GM19035 (cell line): ENCODE measurements around the gene SMYD4.
"Not testable (repeated sequence)": the region's sequence is repeated elsewhere in the genome, so short reads cannot be mapped to it uniquely, and the experiment has no call there.

Experiments used
- ATAC-seq: cut with Tn5 transposase; IDR thresholded peaks from one replicate; pipeline ENCODE4 v1.9.1; 2021; ENCODE audit not compliant: unreplicated experiment

SMYD4 gene

DNA sequence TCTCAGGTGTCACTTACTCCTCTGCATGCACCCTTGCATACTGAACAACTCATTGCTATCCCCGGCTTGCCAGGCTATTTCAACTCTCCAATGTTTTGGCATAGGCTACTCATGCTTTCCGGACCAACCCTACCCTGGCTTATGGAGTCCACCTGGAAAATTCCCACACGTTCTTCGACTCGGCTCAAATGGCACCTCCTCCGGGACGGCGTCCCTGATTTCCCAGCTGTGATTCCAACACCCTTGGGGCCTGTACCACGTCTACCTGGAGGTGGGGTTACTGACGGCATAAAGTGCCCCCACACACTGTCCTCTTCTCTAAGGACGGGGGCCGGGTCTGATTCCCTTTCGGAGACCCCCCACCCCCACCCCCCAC is 498 bp downstream of the SMYD4 start:
- peak; percentile 16 for ATAC-seq

DNA sequence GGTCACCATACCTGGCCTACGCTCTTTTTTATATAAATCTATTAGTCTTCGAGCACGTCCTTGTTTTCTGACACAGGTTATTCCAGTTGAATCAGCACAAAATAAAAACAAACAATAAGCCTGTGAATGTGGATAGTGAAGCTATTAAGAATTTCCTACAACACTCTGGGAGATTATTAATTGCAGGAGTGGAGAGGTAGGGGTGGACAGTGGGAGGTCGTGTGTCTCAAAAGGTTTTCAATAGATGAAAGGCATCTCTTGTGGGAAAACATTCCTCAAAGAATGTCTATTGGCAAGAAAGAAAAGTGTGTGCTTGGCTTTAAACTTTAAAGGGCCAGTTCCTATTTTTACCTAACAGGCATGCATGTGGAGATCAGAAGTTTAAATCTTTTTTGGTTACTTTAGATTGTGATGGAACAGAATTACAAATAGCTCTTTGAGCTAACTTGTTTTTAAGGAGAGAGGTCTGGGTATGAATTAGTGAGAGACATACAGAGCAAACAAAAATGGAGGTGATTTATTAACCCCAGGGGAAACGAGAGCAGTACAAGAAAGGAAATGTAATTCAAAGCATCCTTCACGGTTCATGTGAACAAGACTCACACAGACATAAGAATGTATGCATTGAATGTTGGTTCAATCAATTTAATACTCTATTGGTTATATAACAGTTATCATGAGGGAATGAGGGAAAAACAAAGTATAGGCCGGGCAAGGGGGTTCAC is 9.0 kb downstream of the SMYD4 start:
- ATAC-seq = no peak

DNA sequence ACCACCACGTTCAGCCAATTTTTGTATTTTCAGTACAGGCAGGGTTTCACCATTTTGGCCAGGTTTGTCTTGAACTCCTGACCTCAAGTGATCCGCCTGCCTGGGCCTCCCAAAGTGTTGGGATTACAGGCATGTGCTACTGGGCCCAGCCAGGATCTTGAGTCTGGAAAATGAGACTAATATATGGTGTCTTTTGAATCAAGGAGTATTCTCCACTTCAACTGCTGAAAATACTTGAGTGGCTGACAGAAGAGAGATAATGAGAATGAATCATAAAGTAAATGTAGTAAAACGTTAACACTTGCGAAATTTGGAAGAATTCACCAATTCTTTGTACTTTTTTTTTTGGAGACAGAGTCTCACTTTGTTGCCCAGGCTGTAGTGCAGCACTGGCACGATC is 16.6 kb downstream of the SMYD4 start:
- no peak for ATAC-seq

DNA sequence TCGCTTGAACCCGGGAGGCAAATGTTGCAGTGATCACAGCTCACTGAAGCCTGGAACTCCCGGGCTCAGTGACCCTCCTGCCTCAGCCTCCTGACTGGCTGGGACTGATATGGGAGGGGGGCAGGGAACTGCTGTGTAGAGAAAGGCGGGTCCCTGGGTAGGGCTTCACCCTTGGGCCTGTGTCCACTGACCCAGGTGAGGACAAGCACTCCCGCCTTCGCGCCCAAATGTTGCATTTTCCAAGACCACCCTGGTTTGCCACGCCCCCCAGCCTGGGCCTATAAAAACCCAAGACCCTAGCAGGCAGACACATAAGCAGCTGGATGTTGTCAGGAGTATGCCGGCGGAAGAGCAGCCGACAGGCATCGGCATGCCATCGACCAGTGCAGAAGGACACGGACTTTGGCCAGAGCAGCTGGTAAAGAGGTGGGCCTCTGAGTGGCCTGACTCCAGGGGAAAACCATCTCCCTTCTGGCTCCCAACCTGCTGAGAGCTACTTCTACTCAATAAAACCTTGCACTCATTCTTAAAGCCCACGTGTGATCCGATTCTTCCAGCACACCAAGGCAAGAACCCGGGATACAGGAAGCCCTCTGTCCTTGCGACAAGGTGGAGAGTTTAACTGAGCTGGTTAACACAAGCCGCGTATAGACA is 19.1 kb downstream of the SMYD4 start:
- no peak for ATAC-seq

DNA sequence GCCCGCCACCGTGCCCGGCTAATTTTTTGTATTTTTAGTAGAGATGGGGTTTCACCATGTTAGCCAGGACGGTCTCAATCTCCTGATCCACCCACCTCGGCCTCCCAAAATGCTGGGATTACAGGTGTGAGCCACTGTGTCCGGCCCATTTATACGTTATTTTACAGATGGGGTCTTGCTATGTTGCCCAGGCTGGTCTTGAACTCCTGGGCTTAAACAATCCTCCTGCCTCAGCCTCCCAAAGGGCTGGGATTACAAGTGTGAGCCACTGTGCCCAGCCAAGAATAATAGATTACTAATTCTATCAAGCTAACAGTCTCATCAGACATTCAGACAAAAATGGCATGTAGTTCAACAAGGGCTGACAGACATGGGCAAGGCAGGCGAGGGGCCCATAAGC is 19.9 kb downstream of the SMYD4 start:
- ATAC-seq = not testable (repeated sequence)

DNA sequence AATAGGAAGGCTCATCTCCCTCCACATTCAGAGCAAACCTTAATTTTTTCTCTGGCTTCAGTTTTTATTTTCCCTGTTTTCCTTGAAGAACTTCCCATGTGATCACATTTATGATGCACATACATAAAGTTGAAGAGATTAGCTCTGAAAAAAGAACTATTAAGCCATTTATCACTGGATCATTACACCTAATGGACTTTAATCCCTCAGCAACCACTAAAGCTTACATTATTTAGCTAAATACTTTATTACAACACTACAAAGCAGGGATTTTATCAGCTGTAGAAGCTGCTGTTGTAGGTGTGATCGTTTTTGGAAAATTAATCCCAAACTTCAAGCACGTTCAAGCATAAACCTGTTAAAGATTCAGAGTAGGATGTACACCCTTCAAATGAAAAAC is 21.1 kb downstream of the SMYD4 start:
- no peak for ATAC-seq

DNA sequence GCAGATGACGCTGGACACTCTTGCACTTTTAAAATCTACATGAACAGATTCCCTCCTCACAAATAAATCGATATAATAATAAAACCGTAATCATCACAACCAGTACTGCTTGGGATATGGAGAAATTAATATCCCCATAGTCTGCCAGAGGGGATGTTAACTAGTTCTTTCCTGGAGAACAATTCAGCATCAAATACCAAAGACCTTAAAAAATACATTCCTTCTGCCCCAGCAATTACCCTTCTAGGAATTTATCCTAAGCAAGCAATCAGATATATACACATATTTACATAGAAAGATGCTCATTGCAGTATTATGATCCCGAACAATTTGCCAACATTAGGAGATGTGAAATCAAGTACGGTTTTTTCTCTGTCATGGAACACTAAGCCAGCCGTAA is 21.8 kb downstream of the SMYD4 start:
- no peak for ATAC-seq

DNA sequence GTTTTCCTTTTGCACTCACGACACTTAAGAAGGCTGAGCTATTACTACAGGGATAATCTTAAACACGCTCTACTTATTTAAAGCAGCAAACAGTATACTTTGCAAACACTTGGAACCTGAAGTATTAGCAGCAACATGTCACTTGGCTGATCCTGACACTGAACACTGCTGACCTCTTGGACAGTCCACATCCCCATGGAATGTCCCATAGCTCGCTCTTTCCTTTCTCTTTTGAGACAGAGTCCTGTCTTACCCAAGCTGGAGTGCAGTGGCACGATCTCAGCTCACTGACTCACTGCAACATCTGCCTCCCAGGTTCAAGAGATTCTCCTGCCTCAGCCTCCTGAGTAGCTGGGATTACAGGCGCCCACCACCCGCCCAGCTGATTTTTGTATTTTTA is 26.4 kb downstream of the SMYD4 start:
- no peak for ATAC-seq

DNA sequence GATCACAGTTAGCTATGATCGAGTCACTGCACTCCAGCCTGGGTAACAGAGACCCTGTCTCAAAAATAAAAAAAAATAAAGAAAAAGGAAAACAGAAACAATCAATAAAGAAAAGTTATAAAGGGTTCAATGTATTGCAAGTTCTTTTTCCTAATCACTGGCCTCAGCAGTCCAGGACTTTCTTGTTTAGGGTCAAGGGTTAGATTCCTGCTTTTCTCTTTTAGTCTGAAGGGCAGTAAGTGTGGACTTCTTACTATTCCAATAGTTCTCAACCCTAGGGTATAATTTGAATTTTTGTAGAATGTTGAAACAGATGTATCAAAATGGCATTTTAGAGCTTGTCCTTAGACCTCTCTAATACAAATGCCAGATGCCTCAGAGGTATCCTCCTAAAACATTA is 27.3 kb downstream of the SMYD4 start:
- no peak for ATAC-seq

DNA sequence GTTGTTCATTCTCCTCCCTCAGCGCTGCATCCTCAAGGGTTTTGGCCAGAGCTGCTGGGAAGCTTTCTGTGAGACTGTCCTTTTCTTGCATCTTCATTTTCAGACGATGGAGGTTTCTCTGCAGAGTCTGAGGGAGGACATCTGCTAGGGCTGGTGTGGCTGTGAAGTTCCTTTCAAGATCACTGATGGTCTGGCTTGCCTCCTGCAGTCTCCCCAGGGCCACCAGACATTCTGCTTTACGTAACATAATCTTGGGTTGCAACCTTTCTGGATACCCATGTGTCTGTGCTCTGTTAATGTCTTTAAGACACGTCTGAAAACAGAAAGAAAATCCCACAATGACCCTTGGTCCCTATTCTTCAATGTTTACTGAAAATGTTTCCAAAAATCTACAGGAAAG is 29.0 kb downstream of the SMYD4 start:
- no peak for ATAC-seq

DNA sequence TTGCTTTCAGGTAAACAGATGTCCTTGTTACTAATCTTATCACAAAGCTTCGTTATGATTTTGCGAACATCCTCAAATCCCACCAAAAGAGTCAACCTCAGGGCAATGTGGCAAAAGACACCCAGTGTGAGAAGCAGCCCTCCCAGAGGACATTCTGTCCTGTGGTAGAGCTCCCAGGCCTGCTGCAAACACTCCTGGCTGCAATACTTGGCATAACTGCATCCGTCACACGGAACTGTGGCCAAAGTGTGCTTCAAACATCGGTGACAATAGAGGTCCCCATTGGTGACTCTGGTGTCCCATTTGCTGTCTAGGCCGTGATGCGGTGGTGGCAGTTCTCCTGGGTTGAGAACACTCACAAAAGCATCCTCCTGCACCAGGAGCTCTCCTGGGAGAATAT is 29.5 kb downstream of the SMYD4 start:
- ATAC-seq = no peak

DNA sequence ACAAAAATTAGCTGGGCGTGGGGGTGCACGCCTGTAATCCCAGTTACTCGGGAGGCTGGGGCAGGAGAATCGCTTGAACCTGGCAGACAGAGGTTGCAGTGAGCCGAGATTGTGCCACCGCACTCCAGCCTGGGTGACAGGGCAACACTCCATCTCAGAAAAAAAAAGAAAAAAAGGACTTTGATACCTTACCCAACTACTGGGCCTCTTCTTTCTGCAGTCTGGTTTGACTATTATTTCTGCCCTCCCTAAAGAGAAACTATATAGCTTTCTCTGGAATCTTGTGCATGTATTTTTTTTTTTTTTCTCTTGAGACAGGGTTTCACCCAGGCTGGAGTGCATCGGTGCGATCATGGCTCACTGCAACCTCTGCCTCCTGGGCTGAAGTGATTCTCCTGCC is 31.9 kb downstream of the SMYD4 start:
- ATAC-seq = not testable (repeated sequence)

DNA sequence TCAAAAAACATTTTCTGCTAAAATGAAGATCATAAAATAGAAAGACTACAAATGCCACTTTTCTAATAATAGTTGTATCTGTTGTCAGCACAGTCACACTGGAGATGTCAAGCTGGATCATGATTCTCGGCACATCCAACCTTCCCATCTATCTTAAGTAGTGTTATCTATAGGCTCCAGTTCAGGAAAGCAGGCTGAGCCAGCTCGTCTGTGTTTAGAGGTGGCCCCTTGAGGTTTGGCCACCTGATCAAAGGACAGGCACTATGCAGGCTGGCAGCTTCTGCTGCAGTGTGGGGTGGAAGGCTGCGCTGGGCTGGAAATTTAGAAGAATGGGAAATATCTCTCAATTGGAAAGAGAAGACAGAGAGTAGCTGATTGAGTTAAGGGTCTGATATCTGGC is 32.4 kb downstream of the SMYD4 start:
- ATAC-seq = no peak

DNA sequence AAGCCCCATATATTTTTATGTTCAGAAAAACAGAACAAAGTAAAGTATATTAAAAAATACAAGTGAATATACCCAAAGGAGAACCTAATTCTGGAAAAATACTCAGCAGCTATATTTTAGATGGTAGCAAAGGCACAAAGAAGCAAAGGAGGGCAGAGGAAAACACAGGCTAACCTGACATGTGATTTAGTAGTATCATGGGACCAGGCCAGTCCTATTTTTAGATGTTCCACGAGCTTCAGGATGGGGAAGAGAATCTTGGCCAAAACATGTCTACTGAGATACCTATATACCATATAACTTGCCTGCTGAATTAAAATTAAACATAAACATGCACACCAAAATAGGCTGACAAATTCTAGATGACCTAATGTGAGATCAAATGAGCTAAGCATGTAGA is 32.9 kb downstream of the SMYD4 start:
- no peak for ATAC-seq

DNA sequence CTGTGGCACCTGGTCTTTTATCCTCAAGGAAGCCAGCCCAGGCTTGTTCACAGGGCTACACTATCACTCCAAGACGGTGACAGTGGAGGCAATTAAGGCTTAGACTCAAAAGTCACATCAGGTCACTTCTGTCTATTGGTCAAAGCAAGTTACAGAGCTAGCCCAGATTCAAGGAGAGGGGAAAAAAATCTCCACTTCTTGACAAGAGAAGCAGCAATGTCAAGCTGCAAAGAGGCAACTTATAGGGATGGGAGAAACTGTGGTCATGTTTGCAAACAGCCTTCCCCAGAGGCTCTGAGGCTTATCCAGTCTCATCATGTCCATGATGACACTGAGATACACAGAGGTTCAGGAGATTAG is 36.3 kb downstream of the SMYD4 start:
- no peak for ATAC-seq

DNA sequence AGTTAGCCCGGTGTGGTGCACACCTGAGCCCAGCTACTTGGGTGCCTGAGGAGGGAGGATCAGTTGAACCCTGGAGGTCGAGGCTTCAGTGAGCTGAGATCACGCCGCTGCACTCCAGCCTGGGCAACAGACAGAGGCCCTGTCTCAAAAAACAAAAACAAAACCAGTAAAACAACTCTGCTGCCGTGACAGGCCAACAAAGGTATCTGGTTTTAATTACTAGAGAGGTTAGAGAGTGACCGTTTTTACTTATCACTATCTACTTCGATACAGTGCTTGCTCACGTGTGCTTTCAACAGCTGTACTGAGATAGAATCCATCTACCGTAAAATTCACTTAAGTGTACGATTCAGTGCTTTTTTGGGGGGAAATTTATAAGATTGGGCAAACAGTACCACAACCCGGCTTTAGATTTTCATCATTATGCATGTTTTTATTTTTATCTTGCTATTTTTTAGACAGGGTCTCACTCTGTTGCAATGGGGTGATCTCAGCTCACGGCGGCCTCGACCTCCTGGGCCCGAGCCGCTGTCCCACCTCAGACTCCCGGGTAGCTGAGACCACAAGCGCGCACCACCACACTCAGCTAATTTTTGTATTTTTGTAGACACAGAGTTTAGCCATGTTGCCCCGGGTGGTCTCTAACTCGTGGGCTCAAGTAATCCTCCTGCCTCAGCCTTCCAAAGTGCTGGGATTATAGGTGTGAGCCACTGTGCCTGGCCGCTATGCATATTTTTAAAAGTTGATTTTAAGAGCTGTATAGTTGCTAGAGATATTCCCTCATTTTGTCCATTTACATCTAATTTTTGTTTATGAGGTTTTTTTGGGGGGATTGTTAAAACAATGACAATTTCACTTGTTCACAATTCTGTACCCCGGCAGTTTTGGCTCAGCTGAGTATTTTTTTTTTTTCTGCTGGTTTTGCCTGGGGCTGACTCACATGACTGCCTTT is 36.9 kb downstream of the SMYD4 start:
- no peak for ATAC-seq

DNA sequence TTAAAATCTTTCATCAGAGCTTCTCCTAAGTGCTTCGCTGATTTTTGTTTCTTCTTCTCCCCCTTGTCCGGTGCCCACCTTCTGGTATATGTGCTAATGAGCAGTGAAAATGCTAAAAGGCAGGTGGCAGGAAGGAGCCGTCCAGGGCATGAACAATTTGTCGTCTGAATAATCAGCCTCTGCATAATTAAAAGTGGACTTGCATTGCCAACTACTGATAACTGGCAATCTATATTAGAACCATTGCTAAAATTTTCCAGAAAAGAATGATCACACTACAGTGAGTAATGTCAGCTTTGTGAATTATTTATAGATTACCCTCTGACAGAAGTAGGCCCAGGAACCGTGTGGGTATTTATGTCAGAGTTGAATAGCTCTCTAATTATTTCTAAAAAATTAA is 39.8 kb downstream of the SMYD4 start:
- ATAC-seq = no peak

DNA sequence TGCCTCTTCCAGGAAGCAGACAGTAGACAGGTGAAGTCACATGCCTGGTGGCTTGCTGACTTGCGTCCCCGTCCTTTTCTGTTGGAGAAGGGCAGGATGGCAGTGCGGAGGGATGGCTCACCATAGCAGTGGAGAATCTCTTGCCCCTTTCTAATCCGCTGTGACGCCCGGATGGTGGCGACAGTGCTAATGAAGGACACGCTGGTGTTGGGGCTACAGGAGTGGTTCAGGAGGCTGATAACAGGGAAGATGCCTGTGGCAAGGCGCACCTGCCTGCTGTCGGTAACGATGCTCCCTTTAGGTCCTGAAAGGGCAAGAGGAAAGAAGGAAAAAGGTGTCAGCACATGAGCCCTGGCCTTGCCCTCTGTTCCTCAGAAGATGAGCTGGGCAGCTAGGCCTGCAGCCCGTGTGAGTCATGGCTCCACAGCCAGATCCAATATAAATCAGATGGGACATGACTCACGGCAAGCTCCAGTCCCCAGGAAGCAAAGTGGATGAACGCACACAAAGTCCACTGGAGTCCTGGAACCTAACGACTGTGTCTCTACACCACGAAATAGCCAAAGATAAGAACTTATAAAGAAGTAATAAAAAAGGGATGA is 42.3 kb downstream of the SMYD4 start:
- no peak for ATAC-seq

DNA sequence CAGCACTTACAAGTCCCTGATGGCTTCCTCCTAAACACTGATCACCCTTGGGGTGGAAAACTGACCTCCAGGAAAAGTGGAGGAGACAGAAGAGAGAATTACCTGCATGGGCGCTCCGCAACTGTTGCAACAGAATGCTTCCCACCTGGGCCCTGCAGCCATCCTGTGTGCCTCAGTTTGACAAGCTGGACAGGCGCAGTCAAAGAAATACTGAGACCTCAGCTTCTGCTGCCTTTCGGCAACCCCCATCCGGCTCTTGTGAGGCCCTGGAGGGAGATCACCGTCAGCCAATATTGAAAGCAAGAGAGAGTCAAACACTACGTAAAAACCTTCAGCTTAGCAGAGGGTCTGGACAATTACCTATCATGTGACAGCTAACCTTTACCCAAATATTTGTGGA is 43.0 kb downstream of the SMYD4 start:
- no peak for ATAC-seq

DNA sequence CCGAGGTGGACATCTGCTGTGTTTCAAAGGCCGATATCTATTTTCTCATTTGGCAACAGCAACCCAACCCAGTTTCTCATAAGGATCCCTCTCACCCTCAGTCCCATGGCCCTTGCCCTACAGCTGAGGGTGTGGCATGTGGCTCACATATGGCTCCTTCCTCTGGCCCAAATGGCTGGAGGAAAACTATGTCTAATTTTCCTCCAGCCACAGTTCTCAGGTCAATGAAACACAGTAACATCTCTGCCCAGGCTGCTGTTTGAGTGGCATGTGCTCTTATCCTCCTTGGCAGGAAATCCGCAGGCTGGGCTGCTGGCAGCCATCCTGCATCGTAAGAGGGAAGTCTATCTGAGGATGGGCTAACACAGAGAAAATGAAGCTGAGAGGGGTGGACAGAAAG is 43.8 kb downstream of the SMYD4 start:
- no peak for ATAC-seq

DNA sequence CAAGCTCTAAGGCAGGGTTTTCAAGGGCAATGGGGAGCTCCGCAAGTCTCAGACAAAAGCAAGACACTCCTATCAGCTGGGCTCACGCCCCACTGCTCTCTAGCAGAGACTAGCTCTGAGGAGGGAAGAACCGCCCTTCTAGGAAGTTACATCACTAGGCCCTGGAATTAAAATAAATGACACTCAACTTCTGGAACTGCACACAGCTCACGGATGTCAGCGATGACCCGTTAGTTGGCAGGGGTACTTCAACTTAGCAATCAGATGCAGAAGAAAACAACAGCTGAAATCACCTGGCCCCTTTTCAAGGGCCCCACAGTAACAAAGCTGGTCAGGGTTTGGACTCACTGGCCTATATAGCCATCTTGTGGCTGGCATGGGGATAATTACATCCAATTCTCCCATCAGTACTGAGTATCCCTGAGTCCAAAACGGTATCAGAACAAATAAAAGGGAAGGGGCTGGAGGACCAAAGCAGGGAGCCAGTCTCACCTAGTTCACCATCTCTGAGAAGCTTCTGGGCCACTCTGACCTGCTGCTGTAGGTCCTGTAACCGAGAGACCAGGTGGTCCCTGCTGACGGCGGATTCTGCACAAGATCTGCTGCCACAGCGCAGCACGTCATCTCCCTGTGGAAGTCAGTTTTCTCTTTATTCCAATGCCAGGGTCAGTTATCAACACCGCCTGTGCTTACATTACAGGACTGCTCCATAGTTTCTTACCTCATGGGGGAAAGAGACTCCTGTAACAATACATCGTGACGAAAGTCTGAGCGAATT is 45.7 kb downstream of the SMYD4 start:
- no peak for ATAC-seq
